OCI-LY1 (cell line): ENCODE results near the gene FRMD6.

Experiments
- H2AFZ ChIP-seq: fragments of 200-600 bp; sonication (generic), shearing (Covaris generic); 2 replicates; pipeline ENCODE4 v1.6.0; 2014; ENCODE audit warnings: antibody characterized with exemption, mild to moderate bottlenecking, low read length
- H3F3A ChIP-seq: fragments of 200-600 bp; sonication (generic), shearing (Covaris generic); 2 replicates; pipeline ENCODE4 v1.6.0; 2014; ENCODE audit warnings: mild to moderate bottlenecking, antibody characterized with exemption, low read length, moderate library complexity; ENCODE audit not compliant: insufficient read depth
- H3K27ac ChIP-seq: fragments of 200-600 bp; sonication (generic); 2 replicates; pipeline ENCODE4 v1.5.1; 2014; ENCODE audit warnings: low read length, mixed run types, mild to moderate bottlenecking, low read depth; ENCODE audit not compliant: poor library complexity, severe bottlenecking
- H3K27me3 ChIP-seq: fragments of 200-600 bp; sonication (generic); 2 replicates; pipeline ENCODE4 v1.6.0; 2014; ENCODE audit warnings: antibody characterized with exemption, mild to moderate bottlenecking, low read length, moderate library complexity; ENCODE audit not compliant: insufficient read depth
- H3K36me3 ChIP-seq: fragments of 200-600 bp; sonication (generic); 2 replicates; pipeline ENCODE4 v1.6.1; 2014; ENCODE audit warnings: mild to moderate bottlenecking, antibody characterized with exemption, low read length, moderate library complexity, mixed read lengths; ENCODE audit not compliant: insufficient read depth
- H3K4me1 ChIP-seq: fragments of 200-600 bp; sonication (generic); 2 replicates; pipeline ENCODE4 v1.5.1; 2014; ENCODE audit warnings: mild to moderate bottlenecking, low read length, moderate library complexity; ENCODE audit not compliant: insufficient read depth, severe bottlenecking
- H3K4me2 ChIP-seq: fragments of 200-600 bp; sonication (generic), shearing (Covaris generic); 2 replicates; pipeline ENCODE4 v1.6.1; 2014; ENCODE audit warnings: low read length
- H3K4me3 ChIP-seq: fragments of 200-600 bp; sonication (generic); 2 replicates; pipeline ENCODE4 v1.5.1; 2014; ENCODE audit warnings: low read length, low read depth, mild to moderate bottlenecking, mixed read lengths; ENCODE audit not compliant: poor library complexity, severe bottlenecking
- H3K79me2 ChIP-seq: fragments of 200-600 bp; shearing (Covaris generic); 2 replicates; pipeline ENCODE4 v1.6.1; 2016; ENCODE audit warnings: mixed run types, low read length, mixed read lengths; ENCODE audit not compliant: insufficient read depth
- H3K9ac ChIP-seq: fragments of 200-600 bp; sonication (generic), shearing (Covaris generic); 2 replicates; pipeline ENCODE4 v1.6.1; 2014; ENCODE audit warnings: mild to moderate bottlenecking, low read length, mixed read lengths
- H3K9me2 ChIP-seq: fragments of 200-600 bp; sonication (generic), shearing (Covaris generic); 2 replicates; pipeline ENCODE4 v1.6.1; 2014; ENCODE audit warnings: low read depth, mild to moderate bottlenecking, low read length, mixed read lengths
- H3K9me3 ChIP-seq: fragments of 200-600 bp; shearing (Covaris generic); 2 replicates; pipeline ENCODE4 v1.6.1; 2014; ENCODE audit warnings: low read length, mixed read lengths
- H4K20me1 ChIP-seq: fragments of 200-600 bp; sonication (generic), shearing (Covaris generic); 2 replicates; pipeline ENCODE4 v1.6.0; 2016; ENCODE audit warnings: mild to moderate bottlenecking, low read length; ENCODE audit not compliant: insufficient read depth
- EZH2 ChIP-seq: fragments of 200-600 bp; sonication (generic), shearing (Covaris generic); IDR thresholded peaks from 2 replicates; pipeline ENCODE4 v1.8.0; 2017; ENCODE audit warnings: borderline replicate concordance, mixed run types, mild to moderate bottlenecking, antibody characterized with exemption, low read length, moderate library complexity, mixed read lengths
- TF ChIP-seq, protein P1 (sequence below): fragments of 200-600 bp; sonication (generic), shearing (Covaris generic); IDR thresholded peaks from 2 replicates; pipeline ENCODE4 v1.5.1; 2017; ENCODE audit warnings: mild to moderate bottlenecking, antibody characterized with exemption, low read length, moderate library complexity, mixed read lengths

Gene FRMD6

DNA sequence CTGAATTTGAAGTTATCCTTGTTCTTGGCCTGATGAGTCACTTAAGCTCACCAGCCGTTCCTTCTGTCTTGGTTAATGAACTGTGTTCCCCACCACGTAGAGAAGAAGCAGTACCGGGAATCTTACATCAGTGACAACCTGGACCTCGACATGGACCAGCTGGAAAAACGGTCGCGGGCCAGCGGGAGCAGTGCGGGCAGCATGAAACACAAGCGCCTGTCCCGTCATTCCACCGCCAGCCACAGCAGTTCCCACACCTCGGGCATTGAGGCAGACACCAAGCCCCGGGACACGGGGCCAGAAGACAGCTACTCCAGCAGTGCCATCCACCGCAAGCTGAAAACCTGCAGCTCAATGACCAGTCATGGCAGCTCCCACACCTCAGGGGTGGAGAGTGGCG is 68.2 kb downstream of the FRMD6 start:
- H3K36me3 ChIP-seq = no peaks in the 10 kb centered on the region
- TF ChIP-seq EZH2 = no peak
- TF ChIP-seq, protein P1, sequence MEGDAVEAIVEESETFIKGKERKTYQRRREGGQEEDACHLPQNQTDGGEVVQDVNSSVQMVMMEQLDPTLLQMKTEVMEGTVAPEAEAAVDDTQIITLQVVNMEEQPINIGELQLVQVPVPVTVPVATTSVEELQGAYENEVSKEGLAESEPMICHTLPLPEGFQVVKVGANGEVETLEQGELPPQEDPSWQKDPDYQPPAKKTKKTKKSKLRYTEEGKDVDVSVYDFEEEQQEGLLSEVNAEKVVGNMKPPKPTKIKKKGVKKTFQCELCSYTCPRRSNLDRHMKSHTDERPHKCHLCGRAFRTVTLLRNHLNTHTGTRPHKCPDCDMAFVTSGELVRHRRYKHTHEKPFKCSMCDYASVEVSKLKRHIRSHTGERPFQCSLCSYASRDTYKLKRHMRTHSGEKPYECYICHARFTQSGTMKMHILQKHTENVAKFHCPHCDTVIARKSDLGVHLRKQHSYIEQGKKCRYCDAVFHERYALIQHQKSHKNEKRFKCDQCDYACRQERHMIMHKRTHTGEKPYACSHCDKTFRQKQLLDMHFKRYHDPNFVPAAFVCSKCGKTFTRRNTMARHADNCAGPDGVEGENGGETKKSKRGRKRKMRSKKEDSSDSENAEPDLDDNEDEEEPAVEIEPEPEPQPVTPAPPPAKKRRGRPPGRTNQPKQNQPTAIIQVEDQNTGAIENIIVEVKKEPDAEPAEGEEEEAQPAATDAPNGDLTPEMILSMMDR = no peak
- no peak overlapping the region for H3K9ac ChIP-seq
- H3K27me3 ChIP-seq = no peaks in the 10 kb centered on the region
- H3K4me3 ChIP-seq = no peak overlapping the region
- H3K27ac ChIP-seq = no peak overlapping the region
- H3K4me2 ChIP-seq = no peak overlapping the region
- no peaks in the 10 kb centered on the region for H4K20me1 ChIP-seq
- H3K9me3 ChIP-seq = no peaks in the 10 kb centered on the region
- no peaks in the 10 kb centered on the region for H3K9me2 ChIP-seq
- H3F3A ChIP-seq = no peaks in the 10 kb centered on the region
- H3K4me1 ChIP-seq = no peaks in the 10 kb centered on the region
- H2AFZ ChIP-seq = no peak overlapping the region
- H3K79me2 ChIP-seq = no peaks in the 10 kb centered on the region

DNA sequence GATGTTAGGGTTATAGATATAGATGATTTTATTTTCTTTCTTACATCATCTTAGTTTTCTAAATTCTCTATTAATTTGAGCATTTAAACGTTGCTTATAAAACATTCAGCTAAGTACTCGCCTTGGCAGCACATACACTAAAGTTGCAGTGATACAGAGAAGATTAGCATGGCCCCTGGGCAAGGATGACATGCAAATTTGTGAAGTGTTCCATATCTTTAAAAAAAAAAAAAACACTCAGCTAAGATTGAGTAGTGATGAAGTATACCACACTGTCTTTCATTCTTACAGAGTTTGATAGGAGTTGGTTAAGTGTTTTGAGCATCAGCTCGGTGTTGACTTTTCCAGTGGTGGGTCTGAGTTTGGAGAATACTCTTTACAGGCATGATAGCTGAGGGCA is 72.3 kb downstream of the FRMD6 start:
- H3F3A ChIP-seq = no peaks in the 10 kb centered on the region
- H3K4me2 ChIP-seq = no peak overlapping the region
- no peaks in the 10 kb centered on the region for H4K20me1 ChIP-seq
- H3K36me3 ChIP-seq = no peaks in the 10 kb centered on the region
- H3K4me1 ChIP-seq = no peaks in the 10 kb centered on the region
- H3K27me3 ChIP-seq = no peaks in the 10 kb centered on the region
- no peak overlapping the region for H2AFZ ChIP-seq
- H3K9ac ChIP-seq = no peak overlapping the region
- H3K9me3 ChIP-seq = no peaks in the 10 kb centered on the region
- H3K9me2 ChIP-seq = no peaks in the 10 kb centered on the region
- no peak overlapping the region for H3K27ac ChIP-seq
- H3K4me3 ChIP-seq = no peak overlapping the region
- no peak for TF ChIP-seq EZH2
- TF ChIP-seq, protein P1 = no peak
- no peaks in the 10 kb centered on the region for H3K79me2 ChIP-seq

DNA sequence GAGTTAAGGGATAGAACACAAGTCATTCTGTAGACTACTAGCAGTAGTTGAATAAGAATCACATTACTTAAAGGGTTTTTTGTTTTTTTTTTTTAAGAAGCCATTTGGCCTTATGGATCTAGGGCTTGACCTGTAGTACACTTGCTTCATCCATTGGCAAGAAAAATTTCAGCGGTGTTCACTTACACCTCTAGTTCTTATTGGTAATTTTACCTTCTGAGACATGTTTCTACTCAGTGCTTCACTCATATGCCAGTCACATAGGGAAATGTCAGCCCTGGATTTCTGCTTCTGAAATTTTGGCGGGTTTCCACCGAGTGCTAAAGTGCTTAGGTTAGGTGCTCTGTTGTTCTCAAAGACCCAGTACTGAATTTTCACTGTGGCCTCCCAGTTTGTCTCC is 72.9 kb downstream of the FRMD6 start:
- no peak overlapping the region for H3K4me2 ChIP-seq
- H3F3A ChIP-seq = no peaks in the 10 kb centered on the region
- no peaks in the 10 kb centered on the region for H3K36me3 ChIP-seq
- no peaks in the 10 kb centered on the region for H3K79me2 ChIP-seq
- H3K4me3 ChIP-seq = no peak overlapping the region
- no peaks in the 10 kb centered on the region for H3K4me1 ChIP-seq
- H3K9ac ChIP-seq = no peak overlapping the region
- H3K27me3 ChIP-seq = no peaks in the 10 kb centered on the region
- H4K20me1 ChIP-seq = no peaks in the 10 kb centered on the region
- no peak overlapping the region for H3K27ac ChIP-seq
- no peaks in the 10 kb centered on the region for H3K9me2 ChIP-seq
- no peaks in the 10 kb centered on the region for H3K9me3 ChIP-seq
- no peak overlapping the region for H2AFZ ChIP-seq
- TF ChIP-seq, protein P1 = no peak
- TF ChIP-seq EZH2 = no peak
